HL-60 (cell line): ENCODE data around the gene EEPD1.

Source experiments
- CTCF ChIP-seq: IDR thresholded peaks from one replicate; pipeline ENCODE4 v1.5.1; 2011; ENCODE audit warnings: low read length, control low read depth, inconsistent platforms; ENCODE audit not compliant: insufficient read depth
- REST ChIP-seq: IDR thresholded peaks from 2 replicates; pipeline ENCODE4 v1.6.1; 2012; ENCODE audit warnings: low read depth; ENCODE audit not compliant: insufficient replicate concordance

- TF ChIP-seq CTCF: no peak
- no peak for TF ChIP-seq REST
Observed at GRCh38 chr7:36137754-36138153, 15.3 kb upstream of the EEPD1 start.
